CD4-positive, alpha-beta T cell treated with Interleukin-17A for 1 hour (primary cell): Measurements from ENCODE around the gene RBM19.
A peak's percentile ranks its signal among the peaks of the same experiment; 100 is the strongest.

Experiments
- DNase-seq: peaks from one replicate; pipeline ENCODE4 v3.0.0-alpha.2; 2020

The RBM19 gene

DNA sequence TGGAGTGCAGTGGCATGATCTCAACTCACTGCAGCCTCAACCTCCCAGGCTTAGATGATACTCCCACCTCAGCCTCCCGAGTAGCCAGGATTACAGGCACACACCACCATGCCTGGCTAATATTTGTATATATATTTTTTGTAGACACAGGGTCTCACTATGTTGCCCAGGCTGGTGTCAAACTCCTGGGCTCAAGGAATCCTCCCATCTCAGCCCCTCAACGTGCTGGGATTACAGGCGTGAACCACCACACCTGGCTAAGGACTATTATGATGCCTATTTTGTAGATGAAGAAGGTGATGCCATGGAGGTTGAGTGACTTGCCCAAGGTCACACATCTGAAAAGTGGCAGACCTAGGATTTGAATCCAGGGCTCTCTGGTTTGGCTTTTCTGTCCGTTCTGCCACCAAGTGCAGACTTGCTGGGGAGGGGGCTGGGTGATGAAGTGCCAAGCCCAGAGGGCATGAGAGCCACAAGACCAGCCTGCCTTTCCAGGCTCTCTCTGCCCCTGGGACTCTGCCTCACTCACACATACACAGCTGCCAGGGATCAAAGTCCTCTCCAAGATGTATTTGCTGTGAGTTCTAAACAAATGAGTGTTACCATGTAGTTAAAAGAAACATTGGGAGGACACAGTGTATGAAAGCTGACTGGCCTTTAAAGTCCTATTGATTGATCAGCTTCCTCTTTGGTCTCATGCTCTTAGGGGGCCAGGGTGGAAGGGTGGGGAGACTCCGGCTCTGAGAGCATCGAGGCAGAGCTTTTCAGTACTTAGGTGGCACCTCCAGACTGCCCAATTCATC, 21.3 kb upstream of the RBM19 start:
- no peak for DNase-seq

DNA sequence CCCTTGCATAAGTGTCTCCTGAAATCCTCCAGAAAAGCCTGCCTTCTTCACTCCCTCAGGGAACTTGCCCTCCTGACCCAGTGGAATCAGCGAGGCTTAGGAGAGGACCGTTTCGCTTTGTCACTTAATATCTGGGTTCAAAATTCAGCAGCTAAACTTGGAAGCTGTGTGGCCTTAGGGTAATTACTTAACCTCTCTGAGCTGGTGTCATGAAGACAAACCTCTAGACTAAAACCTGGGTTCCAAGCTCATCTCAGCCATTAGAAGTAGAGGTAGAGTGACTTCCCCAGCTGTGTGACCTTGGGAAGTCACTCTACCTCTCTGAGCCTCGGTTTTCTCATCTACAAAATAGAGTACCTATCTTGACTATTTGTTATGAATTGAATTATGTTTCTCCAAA, 18.3 kb upstream of the RBM19 start:
- DNase-seq: no peak

DNA sequence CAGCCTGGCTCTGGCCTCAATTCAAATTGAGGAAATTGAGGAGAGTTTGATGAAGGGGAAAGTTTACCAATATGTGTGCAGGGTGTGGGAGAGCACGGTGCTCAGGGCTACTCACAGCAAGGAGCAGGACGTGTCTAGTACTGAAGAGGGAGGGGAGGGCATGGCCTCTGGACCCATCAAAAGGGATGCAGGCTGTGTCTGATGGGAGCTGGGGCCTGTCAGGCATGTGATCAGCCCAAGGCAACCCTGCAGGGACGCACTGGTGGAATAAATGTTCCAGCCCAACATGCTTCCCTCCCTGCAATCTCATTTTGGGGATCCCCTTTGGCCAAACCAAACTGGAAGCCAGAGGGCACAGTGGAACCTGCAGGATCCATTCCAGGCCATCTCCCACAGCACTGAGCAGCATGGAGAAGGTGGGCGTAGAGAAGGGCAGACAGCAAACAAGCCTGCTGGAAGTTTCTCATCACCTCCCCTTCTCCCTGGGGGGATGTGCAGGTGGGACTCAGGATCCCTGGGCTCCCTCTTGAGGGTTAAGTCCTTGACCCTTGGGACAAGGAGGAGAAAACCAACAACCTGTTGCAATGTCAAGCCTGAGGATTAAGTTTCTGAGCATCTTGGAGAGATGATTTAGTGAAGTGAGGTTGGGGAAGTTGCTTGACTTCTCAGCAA, 17.8 kb upstream of the RBM19 start:
- no peak for DNase-seq

DNA sequence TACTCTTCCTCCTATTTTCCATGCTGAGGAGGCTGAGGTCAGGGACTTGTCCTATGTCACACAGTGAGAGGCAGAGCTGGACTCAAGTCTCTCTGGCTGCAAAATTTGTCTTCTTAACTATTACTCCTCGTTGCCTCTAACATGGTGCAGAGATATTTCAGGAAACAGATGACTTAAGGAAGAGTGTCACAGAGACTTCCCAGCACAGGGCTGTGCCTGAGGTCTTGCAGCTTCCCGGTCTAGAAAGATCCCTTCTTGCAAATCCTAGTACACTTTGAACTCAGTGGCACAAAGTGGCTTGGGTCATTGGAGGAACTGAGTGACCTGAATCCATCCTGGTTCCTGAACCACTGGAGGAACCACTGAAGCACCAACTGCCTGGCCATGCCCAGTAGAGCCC, 17.1 kb upstream of the RBM19 start:
- no peak for DNase-seq

DNA sequence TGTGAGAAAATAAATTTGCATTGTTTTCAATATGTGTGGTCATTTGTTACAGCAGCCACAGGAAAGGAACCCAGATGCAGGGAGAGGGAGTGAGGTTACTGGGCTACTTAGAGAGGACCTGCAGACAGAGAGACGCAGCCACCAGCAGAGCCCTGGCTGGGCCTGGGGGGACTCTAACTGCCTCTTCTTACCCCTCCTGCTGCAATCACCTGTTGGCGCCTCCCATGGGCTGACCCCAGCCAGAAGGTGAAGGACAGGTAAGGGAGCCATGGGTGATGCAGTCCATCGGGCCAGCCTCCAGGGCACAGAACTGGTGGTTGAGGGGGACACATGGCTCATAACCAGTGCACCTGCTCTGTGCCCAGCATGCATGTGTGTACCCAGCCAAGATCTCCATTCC, 15.8 kb upstream of the RBM19 start:
- no peak for DNase-seq

DNA sequence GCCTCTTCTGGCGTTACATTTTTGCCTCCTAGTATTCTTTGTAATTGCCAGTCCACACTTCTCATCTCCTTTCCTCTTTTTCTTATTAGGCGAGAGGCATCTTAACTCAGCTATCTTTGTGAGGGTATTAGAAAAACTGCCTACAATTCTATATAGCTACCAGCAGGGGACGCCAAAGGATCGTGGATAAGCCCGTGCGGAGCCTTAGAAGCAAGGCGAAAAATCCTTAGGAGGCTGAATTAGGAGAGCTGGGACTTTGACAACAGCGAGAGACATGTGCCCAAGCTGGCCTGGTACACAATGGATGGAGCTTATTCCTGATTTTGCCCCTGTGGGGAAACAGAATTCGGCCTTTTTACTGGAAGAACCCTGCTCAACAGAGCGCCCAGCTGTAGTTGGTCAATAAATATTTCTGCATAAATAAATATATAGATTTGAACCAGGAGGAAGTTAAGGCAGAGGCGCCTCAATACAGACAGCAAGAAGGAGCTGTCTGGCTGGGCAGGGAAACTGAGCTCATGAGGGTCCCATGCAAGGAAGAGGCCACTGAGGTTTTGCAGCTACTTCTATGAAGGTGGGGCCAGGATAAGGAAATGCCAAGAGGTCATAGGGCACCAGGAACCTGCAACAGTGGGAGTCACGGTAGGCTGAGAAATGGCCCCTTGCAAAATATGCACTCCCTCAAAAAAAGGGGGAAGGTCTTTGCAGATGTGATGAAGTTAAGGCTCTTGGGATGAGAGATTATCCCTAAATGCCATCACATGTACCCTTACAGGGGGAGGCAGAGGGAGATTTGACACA, 14.6 kb upstream of the RBM19 start:
- DNase-seq: peak; percentile 29

DNA sequence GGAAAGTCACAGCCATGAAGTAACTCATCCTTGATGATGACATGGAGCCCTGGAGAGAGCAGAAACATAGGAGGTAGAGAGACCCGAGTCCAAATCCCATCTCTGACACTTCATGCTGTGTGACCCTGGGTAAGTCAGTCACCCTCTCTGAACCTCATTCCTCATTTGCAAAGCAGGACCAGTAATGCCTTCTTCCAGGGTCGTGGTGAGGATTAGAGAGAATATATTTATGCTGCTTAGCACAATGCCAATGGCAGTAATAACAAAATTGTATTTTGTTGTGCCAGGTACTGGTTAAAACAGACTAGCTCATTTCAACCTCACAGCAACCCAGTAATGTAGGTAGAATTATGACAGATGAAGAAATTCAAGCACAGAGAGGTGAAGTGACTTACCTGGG, 13.9 kb upstream of the RBM19 start:
- DNase-seq: no peak

DNA sequence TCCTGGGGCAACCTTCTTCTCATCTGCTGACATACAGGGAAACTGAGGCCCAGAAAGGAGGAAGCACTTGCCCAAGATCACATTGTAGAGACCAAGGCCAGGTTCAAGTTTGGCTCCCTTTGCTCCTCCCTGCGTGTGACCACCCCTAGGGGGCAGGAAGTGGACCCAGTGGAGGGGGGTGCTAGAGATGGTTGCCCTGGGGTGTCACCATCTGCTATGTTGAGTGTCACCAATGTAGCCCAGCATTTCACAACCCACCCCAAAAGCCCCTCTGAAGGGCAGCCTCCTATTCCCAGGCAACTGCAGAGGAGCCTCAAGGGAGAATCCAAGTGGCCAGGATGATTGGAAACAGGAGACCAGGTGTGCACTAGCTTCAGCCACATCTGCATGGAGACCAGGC, 12.0 kb upstream of the RBM19 start:
- DNase-seq: no peak

DNA sequence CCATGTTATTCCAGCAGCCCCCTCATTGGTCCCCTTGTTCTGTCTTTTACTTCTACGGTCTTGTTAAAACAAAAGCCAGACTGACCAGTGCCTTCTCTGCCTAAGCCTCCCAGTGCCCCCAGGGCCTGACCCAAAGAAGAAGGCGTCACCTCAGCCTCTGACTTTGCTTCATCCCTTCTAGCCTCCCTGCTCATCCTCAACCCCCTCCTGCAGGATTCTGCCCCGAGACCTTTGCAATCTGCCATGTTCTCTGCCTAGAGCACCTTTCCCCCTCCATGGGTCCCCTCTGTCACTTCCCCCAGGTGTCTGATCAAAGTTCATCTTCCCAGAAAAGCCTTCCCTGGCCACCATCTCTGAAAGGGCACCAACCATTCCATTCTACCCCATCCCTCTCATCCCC, 7.9 kb upstream of the RBM19 start:
- DNase-seq: no peak

DNA sequence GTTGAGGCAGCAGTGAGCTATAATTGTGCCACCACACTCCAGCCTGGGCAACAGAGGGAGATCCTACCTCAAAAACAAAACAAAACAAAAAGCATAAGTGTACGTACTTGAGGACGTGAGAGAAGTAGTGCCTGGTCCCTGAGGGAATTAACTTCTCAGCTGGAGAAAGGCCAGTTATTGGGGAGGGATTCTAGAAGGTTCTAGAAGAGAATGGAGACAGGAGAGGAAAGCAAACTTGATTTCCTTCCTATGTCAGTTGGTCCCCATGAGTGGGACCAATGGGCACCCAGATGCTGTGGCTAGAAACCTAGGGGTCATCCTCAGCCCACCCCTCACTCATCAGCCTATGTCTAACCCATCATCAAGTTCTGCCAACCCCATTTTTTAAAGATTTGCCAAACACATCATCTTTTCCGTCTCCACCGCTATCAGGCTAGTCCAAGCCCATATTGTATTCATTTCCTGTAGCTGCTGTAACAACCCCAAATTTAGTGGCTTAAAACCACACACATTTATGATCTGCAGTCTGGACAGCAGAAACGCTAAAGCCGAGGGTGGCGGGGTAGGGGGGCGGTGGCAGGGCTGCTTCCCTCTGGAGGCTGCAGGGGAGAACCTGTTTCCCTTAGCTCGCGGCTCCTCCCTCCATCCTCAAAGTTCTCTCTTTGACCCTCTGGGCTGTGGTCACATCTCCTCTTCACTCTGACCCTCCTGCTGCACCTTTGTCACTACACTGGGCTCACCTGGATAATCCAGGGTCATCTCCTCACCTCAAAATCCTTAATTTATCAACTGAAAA, 7.2 kb upstream of the RBM19 start:
- no peak for DNase-seq

DNA sequence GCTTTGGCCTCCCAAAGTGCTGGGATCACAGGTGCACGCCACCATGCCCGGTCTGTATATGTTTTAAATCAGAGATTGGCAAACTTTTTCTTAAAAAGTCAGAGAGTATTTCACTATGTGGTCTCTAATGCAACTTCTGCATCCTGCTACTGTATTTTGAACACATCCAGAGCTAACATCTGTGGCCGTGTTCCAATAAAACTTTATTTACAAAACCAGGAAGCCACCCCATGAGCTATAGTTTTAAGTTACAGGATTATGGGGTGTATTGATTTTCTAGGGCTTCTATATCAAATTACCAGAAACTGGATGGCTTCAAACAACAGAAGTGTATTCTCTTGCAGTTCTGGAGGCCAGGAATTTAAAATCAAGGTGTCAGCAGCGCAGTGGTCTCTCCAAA, 5.3 kb upstream of the RBM19 start:
- no peak for DNase-seq

DNA sequence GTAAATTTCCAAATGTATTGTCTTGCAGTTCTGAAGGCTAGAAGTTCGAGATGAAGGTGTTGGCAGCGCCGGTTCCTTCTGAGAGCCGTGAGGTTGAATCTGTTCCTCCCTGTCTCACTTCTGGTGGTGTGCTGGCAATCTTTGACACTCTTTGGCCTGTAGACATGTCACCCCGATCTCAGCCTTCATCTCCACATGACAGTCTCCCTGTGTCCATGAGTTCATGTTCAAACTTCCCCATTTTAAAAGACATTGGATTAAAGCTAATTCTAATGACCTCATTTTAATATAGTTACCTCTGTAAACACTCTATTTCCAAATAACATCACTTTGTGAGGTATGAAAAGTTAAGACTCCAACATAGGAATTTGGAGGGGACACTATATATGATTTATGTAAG, 4.1 kb upstream of the RBM19 start:
- no peak for DNase-seq

DNA sequence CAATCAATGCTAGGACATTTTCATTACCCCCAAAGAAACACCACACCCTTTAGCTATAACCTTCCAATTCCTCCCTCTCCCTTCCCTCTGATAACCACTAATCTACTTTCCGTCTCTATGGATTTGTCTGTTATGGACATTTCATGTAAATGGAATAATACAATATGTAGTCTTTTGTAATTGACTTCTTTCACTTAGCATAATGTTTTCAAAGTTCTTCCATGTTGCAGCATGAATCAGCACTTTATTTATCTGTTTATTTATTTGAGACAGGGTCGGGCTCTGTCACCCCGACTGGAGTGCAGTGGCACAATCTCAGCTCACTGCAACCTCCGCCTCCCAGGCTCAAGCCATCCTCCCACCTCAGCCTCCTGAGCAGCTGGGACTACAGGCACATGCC, 1.2 kb upstream of the RBM19 start:
- DNase-seq: no peak

DNA sequence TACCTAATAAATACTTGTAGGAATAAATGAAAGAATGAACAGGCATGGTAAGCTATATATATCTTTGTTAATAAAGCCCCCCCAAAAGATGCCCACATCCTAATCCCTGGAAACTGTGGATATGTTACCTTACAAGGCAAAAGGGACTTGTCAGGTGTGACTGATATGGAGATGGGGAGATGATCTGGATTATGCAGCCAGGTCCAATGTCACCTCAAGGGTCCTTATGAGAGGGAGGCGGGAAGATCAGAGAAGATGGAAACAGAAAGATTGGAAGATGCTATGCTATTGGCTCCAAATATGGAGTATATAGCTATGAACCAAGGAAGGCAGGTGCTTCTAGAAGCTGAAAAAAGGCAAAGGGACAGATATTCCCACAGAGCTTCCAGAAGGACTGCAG, 3.4 kb downstream of the RBM19 start:
- DNase-seq: no peak

DNA sequence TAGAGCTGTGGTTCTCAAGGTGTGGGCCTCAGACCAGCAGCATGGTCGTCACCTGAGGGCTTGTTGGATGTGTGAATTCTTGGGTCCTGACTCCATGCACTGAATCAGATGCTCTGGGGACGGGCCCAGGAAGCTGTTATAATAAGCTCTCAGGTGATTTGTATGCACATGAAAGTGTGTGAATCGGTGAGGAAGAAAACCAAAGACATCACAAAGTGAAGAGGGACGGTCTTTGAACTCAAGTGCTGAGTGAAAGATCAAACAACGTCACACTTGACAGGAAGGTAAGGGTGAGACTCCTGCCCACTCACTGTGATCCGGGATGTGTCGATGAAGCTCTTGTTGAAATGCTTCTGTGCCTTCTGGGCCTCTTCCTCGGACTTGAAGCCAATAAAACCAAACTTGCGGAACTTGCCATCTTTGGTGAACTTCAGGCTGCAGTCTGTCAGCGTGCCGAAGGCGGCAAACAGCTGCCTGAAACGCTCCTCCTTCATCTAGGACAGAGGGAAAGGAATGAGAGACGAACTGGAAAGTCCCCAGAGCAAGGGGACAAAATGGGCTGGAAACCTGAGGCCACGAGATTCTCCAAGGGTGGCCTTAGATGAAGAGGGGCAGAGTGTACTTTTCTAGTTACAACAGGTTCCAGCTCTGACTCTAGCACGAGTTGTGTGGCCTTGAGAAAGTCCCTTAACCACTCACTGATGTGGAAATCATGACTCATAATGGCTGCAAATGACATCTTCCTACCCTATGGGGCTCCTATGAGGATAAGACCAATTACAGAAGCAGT, 4.0 kb downstream of the RBM19 start:
- peak; percentile 14 for DNase-seq

DNA sequence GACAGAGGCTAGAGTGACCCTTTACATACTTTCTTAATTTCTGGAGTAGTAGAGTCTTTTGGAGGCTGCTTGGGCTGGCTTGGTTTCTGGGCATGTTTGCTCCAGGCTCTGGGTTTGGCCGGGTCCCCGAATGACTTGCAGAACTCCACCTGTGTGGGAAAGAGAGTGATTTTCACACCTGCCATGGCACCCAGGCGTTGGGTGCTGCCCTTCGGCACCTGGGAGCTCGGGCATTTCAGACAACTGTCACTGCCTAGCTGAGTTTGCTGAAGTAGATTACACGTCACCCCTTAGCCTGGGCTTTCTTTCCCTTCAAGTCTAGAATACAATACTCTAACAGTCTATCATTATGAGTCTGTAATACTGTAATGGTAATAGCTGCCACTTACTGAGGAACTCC, 6.1 kb downstream of the RBM19 start:
- DNase-seq: no peak

DNA sequence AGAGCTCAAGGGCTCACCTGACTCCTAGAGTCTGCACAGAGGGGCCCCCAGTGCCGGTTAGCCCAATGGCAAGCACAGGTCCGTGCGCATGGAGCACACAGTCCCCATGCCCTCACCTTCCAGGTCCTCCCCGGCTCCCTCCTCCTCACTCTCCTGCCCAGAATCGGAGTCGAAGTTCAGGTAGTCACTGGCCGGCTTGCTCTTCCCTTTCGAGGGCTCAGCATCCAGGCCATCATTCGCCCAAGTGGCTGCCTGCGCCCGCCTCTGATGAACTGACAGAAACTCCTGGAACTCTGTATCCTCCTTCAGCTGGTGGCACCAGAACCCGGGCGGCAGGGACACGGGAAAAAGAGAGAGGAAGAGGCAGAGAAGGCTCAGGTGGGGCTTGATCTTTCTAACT, 7.0 kb downstream of the RBM19 start:
- DNase-seq: no peak

DNA sequence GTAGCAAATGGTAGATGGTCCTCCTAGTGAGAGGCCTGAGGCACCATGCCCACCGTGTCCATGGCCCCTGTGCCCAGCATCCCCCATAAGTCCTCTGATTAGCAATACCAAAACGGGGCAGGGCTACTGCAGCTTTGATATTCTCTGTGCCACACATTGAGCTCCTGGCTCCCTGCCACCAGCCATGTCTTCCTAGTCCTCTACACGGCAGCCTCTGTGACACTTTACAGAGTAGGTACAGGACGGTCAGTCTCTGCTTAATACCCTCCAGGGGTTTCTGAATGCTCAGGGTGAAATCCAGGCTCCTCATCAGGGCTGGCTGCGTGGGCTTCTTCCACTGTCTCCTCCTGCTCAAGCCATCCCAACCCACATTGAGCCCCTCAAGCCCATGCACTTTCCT, 8.0 kb downstream of the RBM19 start:
- no peak for DNase-seq

DNA sequence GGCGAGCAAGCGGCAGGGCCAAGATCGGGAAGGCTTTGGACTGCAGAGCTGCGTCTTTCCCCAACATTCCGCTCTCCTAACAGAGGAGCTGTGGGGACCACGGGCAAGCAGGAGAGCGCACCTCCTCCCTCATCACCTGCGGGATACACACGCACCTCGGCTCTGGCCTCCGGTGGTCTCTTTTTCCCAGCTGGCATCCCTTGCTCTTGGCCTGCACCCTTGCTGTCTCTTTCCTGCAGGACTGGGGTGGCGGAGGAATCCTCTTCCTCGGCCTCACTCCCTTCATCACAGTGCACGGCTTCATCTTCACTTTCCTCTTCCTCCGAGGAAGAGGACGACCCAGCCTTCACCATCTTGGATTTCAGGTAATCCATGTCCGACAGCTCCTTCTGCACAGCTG, 8.5 kb downstream of the RBM19 start:
- no peak for DNase-seq

DNA sequence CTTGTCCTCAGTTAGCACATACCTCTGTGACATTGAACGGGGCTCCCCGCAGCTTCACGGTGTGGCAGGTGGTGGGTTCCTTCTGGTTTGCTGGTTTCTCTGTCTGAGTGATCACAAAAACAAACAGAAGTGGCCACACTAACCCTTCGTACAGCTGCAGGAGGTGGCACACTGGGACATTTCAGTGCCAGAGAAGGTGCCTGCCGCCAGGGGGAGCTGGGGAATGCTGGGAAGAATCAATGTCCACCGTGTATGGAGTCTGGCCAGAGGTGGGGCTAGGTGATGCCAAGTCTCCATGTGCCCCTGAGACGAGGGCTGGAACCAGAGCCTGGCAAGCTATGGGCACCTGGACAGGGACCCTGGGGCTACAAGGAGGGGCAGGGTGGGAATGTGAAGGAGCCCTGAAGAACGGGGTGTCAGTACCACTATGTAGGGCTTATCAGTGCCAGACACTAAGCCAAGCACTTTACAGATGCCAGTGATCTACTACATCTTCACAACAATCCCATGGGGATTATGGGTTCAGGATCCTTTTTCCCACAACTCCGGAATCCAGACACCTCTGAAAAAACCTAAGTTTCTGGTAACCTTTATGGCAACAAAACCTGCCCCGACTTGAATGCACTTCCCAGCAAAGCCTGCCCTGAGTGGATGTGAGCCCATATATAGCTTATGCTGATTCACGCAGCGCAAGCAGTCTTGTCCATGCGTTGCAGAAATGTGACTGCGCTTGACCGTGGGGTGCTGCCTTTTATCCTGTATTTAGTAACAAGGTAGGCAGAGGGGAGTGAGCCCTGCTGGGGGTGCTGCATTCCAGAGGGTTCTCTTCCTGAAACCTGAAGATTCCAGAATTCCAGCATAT, 10.8 kb downstream of the RBM19 start:
- DNase-seq: no peak

DNA sequence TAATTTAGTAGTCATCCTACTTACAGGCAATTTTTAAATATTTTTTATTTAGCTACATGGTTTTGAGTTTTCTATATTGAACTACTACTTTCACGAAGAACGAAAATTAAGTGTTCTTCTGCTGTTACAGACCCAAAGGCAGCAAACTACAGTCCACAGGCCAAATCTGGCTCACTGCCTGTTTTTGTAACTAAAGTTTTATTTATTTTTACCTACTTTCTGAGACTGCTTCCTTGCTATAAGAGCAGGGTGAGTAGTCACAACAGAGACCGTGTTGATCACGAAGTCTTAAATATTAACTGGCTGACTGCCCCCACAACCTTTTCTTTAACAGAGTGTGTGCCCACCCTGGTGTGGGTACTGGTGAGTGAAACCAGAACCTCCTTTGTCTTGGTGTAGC, 11.6 kb downstream of the RBM19 start:
- DNase-seq: no peak
